NB4 (cell line): Measurements from ENCODE around the gene TSPAN7.

Source experiments
- CTCF ChIP-seq: IDR thresholded peaks from one replicate; pipeline ENCODE4 v1.5.1; 2012; ENCODE audit warnings: low read depth, low read length
- MAX ChIP-seq: IDR thresholded peaks from 2 replicates; pipeline ENCODE4 v1.6.1; 2011; ENCODE audit warnings: low read depth, low read length
- POLR2A ChIP-seq: IDR thresholded peaks from 2 replicates; pipeline ENCODE4 v1.6.1; 2011; ENCODE audit warnings: mild to moderate bottlenecking; ENCODE audit not compliant: insufficient read length; ENCODE audit errors: extremely low read depth

GRCh38 chrX:38614485-38614884 is 53.1 kb downstream of the TSPAN7 start:
- no peak for TF ChIP-seq POLR2A
- TF ChIP-seq CTCF = no peak
- no peak for TF ChIP-seq MAX
